Mesendoderm (in vitro differentiated cells): ENCODE data around the gene FAM120B.

Source experiments
- DNase-seq: peaks from one replicate; pipeline ENCODE4 v3.0.0; 2013
- H2AK5ac ChIP-seq: 2 replicates; pipeline ENCODE4 v1.6.1; 2013; ENCODE audit warnings: low read length, inconsistent platforms
- H2BK120ac ChIP-seq: 2 replicates; pipeline ENCODE4 v1.6.1; 2013; ENCODE audit warnings: low read depth, mild to moderate bottlenecking, low read length, moderate library complexity, mixed read lengths
- H2BK15ac ChIP-seq: replicated peaks from 2 replicates; pipeline ENCODE4 v1.6.1; 2013; ENCODE audit warnings: low read depth, mild to moderate bottlenecking, moderate library complexity
- H2BK5ac ChIP-seq: 2 replicates; pipeline ENCODE4 v1.6.1; 2013; ENCODE audit warnings: low read length, inconsistent platforms
- H3K18ac ChIP-seq: 2 replicates; pipeline ENCODE4 v1.6.1; 2013; ENCODE audit warnings: mild to moderate bottlenecking, low read length, mixed read lengths
- H3K23ac ChIP-seq: one replicate; pipeline ENCODE4 v1.6.1; 2013; ENCODE audit warnings: low read length
- H3K27ac ChIP-seq: 2 replicates; pipeline ENCODE4 v1.5.1; 2013; ENCODE audit warnings: low read depth, mild to moderate bottlenecking, inconsistent platforms, low read length, moderate library complexity
- H3K27me3 ChIP-seq: 2 replicates; pipeline ENCODE4 v1.6.1; 2013; ENCODE audit warnings: low read length, control low read depth, mild to moderate bottlenecking, inconsistent platforms; ENCODE audit not compliant: insufficient read depth, poor library complexity
- H3K36me3 ChIP-seq: 2 replicates; pipeline ENCODE4 v1.6.1; 2013; ENCODE audit warnings: low read length, inconsistent platforms; ENCODE audit not compliant: control insufficient read depth, insufficient read depth
- H3K4ac ChIP-seq: one replicate; pipeline ENCODE4 v1.6.1; 2013; ENCODE audit warnings: low read depth, mild to moderate bottlenecking, low read length, moderate library complexity
- H3K4me1 ChIP-seq: 2 replicates; pipeline ENCODE4 v1.6.1; 2013; ENCODE audit warnings: low read depth, low read length, inconsistent platforms; ENCODE audit not compliant: control insufficient read depth
- H3K4me2 ChIP-seq: 2 replicates; pipeline ENCODE4 v1.6.1; 2013; ENCODE audit warnings: low read length
- H3K4me3 ChIP-seq: 2 replicates; pipeline ENCODE4 v1.5.1; 2013; ENCODE audit warnings: mild to moderate bottlenecking, low read length
- H3K56ac ChIP-seq: one replicate; pipeline ENCODE4 v1.6.1; 2013; ENCODE audit warnings: low read length
- H3K79me1 ChIP-seq: 2 replicates; pipeline ENCODE4 v1.6.1; 2013; ENCODE audit warnings: low read length, inconsistent platforms
- H3K79me2 ChIP-seq: 2 replicates; pipeline ENCODE4 v1.6.1; 2013; ENCODE audit warnings: mild to moderate bottlenecking, low read length; ENCODE audit not compliant: control insufficient read depth, insufficient read depth
- H3K9ac ChIP-seq: 2 replicates; pipeline ENCODE4 v1.6.1; 2013; ENCODE audit warnings: low read length, inconsistent platforms
- H4K5ac ChIP-seq: one replicate; pipeline ENCODE4 v1.6.1; 2013; ENCODE audit warnings: low read length
- H4K8ac ChIP-seq: one replicate; pipeline ENCODE4 v1.6.1; 2013; ENCODE audit warnings: low read depth, mild to moderate bottlenecking, control low read depth, low read length, moderate library complexity
- WGBS: extraction: QIAGEN DNeasy Blood & Tissue Kit; methylation state at CpG from one replicate; pipeline ENCODE4 v1.1.7; 2013; ENCODE audit warnings: low lambda C conversion rate, missing lambda C conversion rate; ENCODE audit not compliant: insufficient coverage; ENCODE audit errors: extremely low coverage; 5-methylcytosine and 5-hydroxymethylcytosine counted together

FAM120B gene

DNA sequence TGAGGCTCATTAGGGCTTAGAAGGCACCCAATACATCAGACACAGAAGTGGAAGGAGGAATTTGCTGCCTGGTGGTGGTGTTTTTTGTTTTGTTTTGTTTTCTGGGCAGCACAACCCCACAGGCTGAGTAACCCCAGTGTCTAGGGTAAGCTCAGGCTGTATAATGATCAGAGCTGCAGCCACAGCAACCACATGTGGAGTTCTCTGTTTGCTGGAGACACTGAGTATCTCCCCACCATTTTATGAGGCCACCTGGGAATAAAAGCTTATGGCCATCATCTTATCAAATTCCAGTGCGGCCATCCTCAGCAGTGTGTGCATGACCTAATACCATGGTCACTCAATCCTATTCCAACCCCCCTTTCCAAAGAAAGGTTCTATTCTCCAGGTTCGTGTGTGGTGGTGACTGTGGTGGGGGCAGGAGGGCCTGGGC lies 12.2 kb upstream of the FAM120B start:
- Histone ChIP-seq H3K18ac (no peak overlapping the region), H3K4ac (no peak overlapping the region), H3K79me2 (no peaks in the 10 kb centered on the region), H2BK15ac (no peak overlapping the region), H2BK5ac (no peak overlapping the region), H3K9ac (no peak overlapping the region), H4K8ac (no peak overlapping the region), H3K4me1 (no peaks in the 10 kb centered on the region), H3K4me3 (no peak overlapping the region), H2AK5ac (no peak overlapping the region), H3K36me3 (no peaks in the 10 kb centered on the region), H3K56ac (no peak overlapping the region), H4K5ac (no peak overlapping the region), H3K23ac (no peak overlapping the region), H3K27me3 (peaks cover 79% of the 10 kb centered on the region), H2BK120ac (no peak overlapping the region), H3K27ac (no peak overlapping the region), H3K79me1 (no peaks in the 10 kb centered on the region), H3K4me2 (no peak overlapping the region)
- WGBS = no CpG with 5 or more reads among the region's 2 CpGs
- DNase-seq = no peak

- Histone ChIP-seq H2AK5ac (no peak overlapping the region), H3K79me2 (no peaks in the 10 kb centered on the region), H3K36me3 (no peaks in the 10 kb centered on the region), H2BK120ac (no peak overlapping the region), H3K4ac (no peak overlapping the region), H3K9ac (no peak overlapping the region), H3K27me3 (peaks cover 74% of the 10 kb centered on the region), H3K23ac (no peak overlapping the region), H3K27ac (no peak overlapping the region), H3K4me2 (peak overlapping the region; percentile 78), H3K56ac (peak overlapping the region; percentile 3), H3K4me3 (no peak overlapping the region), H4K8ac (no peak overlapping the region), H2BK5ac (no peak overlapping the region), H2BK15ac (no peak overlapping the region), H4K5ac (no peak overlapping the region), H3K4me1 (no peaks in the 10 kb centered on the region), H3K79me1 (no peaks in the 10 kb centered on the region), H3K18ac (no peak overlapping the region)
- WGBS = no CpG with 5 or more reads among the region's 30 CpGs
- no peak for DNase-seq
Measured at GRCh38 chr6:170294813-170295509, 11.6 kb upstream of the FAM120B start.

DNA sequence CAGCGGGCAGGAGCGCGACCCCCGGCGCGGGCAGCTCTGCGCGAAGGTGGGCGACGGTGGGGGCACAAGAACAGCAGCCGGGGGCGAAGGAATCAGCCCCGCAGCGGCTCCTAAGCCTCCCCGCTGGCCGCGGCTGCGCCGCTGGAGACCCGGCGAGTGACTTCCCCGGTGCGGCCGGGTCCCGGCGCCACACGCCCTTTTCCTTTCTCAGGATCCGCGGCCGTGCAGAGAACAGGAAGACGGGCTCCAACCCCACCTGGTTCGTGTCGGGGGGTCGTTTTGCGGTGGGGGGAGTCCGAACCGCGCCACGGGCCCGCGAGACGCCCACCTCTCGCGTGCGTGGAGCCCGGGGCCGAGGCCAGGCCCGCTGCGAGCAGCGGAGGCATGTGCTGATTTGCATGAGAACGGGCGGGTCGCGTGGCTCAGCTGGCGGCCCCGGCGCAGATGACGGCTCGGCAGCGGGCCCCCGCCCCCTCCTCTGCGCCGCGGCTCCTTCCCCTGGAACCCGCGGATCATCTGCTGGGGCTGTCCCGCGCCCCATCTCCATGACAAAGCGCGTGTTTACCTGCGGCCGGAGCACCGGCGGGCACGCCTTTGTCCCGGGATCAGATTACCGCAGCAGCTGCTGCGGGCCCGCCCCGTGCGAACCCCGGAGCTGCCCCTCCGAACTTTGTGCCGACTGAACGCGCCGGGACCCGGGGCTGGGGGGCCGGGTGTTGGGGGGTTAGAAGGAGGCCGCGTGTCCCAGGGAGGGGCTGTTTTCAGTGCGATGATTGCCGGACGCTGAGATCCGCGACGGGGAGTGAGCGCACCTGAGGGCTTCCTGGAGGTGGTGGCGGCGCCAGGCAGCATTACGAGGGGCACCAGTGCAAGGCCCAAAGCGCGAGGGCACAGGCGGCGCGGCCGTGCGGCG lies 10.8 kb upstream of the FAM120B start:
- Histone ChIP-seq H2BK5ac (no peak overlapping the region), H3K36me3 (no peaks in the 10 kb centered on the region), H3K9ac (peak overlapping the region; percentile 53), H3K27me3 (peaks cover 68% of the 10 kb centered on the region), H4K5ac (no peak overlapping the region), H3K23ac (no peak overlapping the region), H3K4me2 (peak overlapping the region; percentile 78), H4K8ac (no peak overlapping the region), H3K4ac (no peak overlapping the region), H2BK15ac (no peak overlapping the region), H3K27ac (no peak overlapping the region), H3K79me2 (no peaks in the 10 kb centered on the region), H2AK5ac (no peak overlapping the region), H2BK120ac (no peak overlapping the region), H3K79me1 (no peaks in the 10 kb centered on the region), H3K18ac (no peak overlapping the region), H3K56ac (peak overlapping the region; percentile 60), H3K4me1 (no peaks in the 10 kb centered on the region), H3K4me3 (no peak overlapping the region)
- DNase-seq = peak; percentile 63
- WGBS = no CpG with 5 or more reads among the region's 109 CpGs

DNA sequence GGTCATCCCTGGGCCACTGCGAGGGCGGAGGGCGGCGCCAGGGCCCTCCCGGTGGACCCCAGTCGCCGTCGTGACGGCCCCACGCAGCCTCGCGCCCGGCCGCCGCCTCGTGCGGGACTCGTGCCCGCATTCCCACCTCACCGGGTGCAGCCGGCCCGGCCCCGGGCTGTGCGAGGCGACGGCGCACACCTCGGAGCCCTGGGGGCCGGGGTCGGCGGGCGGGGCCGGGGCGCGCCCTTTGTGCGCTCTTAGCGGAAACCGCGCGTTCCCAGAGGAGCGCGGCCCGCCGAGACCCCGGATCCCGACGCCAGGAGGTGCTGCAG lies 10.2 kb upstream of the FAM120B start:
- Histone ChIP-seq H2BK15ac (no peak overlapping the region), H2AK5ac (no peak overlapping the region), H4K5ac (no peak overlapping the region), H3K9ac (no peak overlapping the region), H3K23ac (no peak overlapping the region), H3K4ac (no peak overlapping the region), H4K8ac (no peak overlapping the region), H3K27ac (no peak overlapping the region), H2BK120ac (no peak overlapping the region), H3K27me3 (peaks cover 68% of the 10 kb centered on the region), H3K4me2 (peak overlapping the region; percentile 78), H2BK5ac (no peak overlapping the region), H3K36me3 (no peaks in the 10 kb centered on the region), H3K79me2 (no peaks in the 10 kb centered on the region), H3K56ac (peak overlapping the region; percentile 34), H3K79me1 (no peaks in the 10 kb centered on the region), H3K4me3 (no peak overlapping the region), H3K4me1 (no peaks in the 10 kb centered on the region), H3K18ac (no peak overlapping the region)
- no peak for DNase-seq
- WGBS = no CpG with 5 or more reads among the region's 47 CpGs

GRCh38 chr6:170296746-170297575 lies 9.6 kb upstream of the FAM120B start:
- no peak overlapping the region for H3K4ac ChIP-seq
- no peak overlapping the region for H4K8ac ChIP-seq
- no peak overlapping the region for H3K9ac ChIP-seq
- H3K36me3 ChIP-seq = no peaks in the 10 kb centered on the region
- no peaks in the 10 kb centered on the region for H3K79me2 ChIP-seq
- H2AK5ac ChIP-seq = no peak overlapping the region
- H2BK15ac ChIP-seq = no peak overlapping the region
- no peak overlapping the region for H4K5ac ChIP-seq
- H3K23ac ChIP-seq = no peak overlapping the region
- H3K27me3 ChIP-seq = peaks cover 63% of the 10 kb centered on the region
- no peak overlapping the region for H3K27ac ChIP-seq
- H3K79me1 ChIP-seq = no peaks in the 10 kb centered on the region
- no peak overlapping the region for H3K56ac ChIP-seq
- H3K4me2 ChIP-seq = no peak overlapping the region
- no peak overlapping the region for H3K4me3 ChIP-seq
- no CpG with 5 or more reads among the region's 67 CpGs for WGBS
- no peak overlapping the region for H2BK120ac ChIP-seq
- no peaks in the 10 kb centered on the region for H3K4me1 ChIP-seq
- DNase-seq = no peak
- H2BK5ac ChIP-seq = no peak overlapping the region
- no peak overlapping the region for H3K18ac ChIP-seq
